ENCODE measurements around the gene PPL.
A peak's percentile ranks its signal among the peaks of the same experiment; 100 is the strongest.
"Not testable (repeated sequence)": the region's sequence is repeated elsewhere in the genome, so short reads cannot be mapped to it uniquely, and the experiment has no call there.

The PPL gene

GRCh38 chr16:4936991-4937781, at the start of gene PPL:
Gene PPL, minus strand, starts transcription at chr16:4937148. Its CDS starts 103 bp downstream, at chr16:4937045.
- H3K4me1 Mint-ChIP-seq: peaks cover 4% of the 10 kb centered on the region

GRCh38 chr16:4984174-4984990, 47.4 kb upstream of the PPL start:
- Mint-ChIP-seq H3K27ac (no peak overlapping the region), H3K4me3 (no peak overlapping the region), H3K36me3 (no peaks in the 10 kb centered on the region), H3K4me1 (no peaks in the 10 kb centered on the region), H3K9me3 (peaks cover 9% of the 10 kb centered on the region), H3K27me3 (peaks cover 24% of the 10 kb centered on the region)

More at GRCh38 chr16:4936991-4937781, at the start of gene PPL:
- Mint-ChIP-seq H3K27me3 (peaks cover 25% of the 10 kb centered on the region), H3K4me3 (peak within 1 kb of the TSS; percentile 57), H3K9me3 (no peaks in the 10 kb centered on the region), H3K27ac (no peak within 1 kb of the TSS), H3K36me3 (no peaks in the 10 kb centered on the region)

- H3K4me1 Mint-ChIP-seq: no peaks in the 10 kb centered on the region
- peaks cover 14% of the 10 kb centered on the region for H3K27me3 Mint-ChIP-seq
- H3K4me3 Mint-ChIP-seq: no peak overlapping the region
- H3K27ac Mint-ChIP-seq: no peak overlapping the region
- no peaks in the 10 kb centered on the region for H3K36me3 Mint-ChIP-seq
- peaks cover 9% of the 10 kb centered on the region for H3K9me3 Mint-ChIP-seq
Observed at GRCh38 chr16:4982056-4982867, 45.3 kb upstream of the PPL start.

GRCh38 chr16:4981473-4981872, 44.5 kb upstream of the PPL start:
- no peaks in the 10 kb centered on the region for H3K36me3 Mint-ChIP-seq
- peaks cover 9% of the 10 kb centered on the region for H3K9me3 Mint-ChIP-seq
- H3K27ac Mint-ChIP-seq: no peak overlapping the region
- H3K27me3 Mint-ChIP-seq: peaks cover 9% of the 10 kb centered on the region
- H3K4me3 Mint-ChIP-seq: no peak overlapping the region
- no peaks in the 10 kb centered on the region for H3K4me1 Mint-ChIP-seq

GRCh38 chr16:4980691-4981090, 43.7 kb upstream of the PPL start:
- Mint-ChIP-seq H3K27ac (no peak overlapping the region), H3K27me3 (peaks cover 5% of the 10 kb centered on the region), H3K36me3 (no peaks in the 10 kb centered on the region), H3K4me1 (no peaks in the 10 kb centered on the region), H3K4me3 (no peak overlapping the region), H3K9me3 (peaks cover 9% of the 10 kb centered on the region)

- Mint-ChIP-seq H3K27me3 (peaks cover 5% of the 10 kb centered on the region), H3K4me1 (no peaks in the 10 kb centered on the region), H3K4me3 (no peak overlapping the region), H3K9me3 (peaks cover 9% of the 10 kb centered on the region), H3K27ac (no peak overlapping the region), H3K36me3 (no peaks in the 10 kb centered on the region)
Observed at GRCh38 chr16:4979736-4980660, 43.0 kb upstream of the PPL start.

GRCh38 chr16:4979164-4979563, 42.2 kb upstream of the PPL start:
- H3K27me3 Mint-ChIP-seq: peaks cover 3% of the 10 kb centered on the region
- peaks cover 2% of the 10 kb centered on the region for H3K9me3 Mint-ChIP-seq
- H3K27ac Mint-ChIP-seq: no peak overlapping the region
- H3K4me1 Mint-ChIP-seq: no peaks in the 10 kb centered on the region
- no peak overlapping the region for H3K4me3 Mint-ChIP-seq
- H3K36me3 Mint-ChIP-seq: no peaks in the 10 kb centered on the region

GRCh38 chr16:4976611-4977145, 39.7 kb upstream of the PPL start:
- peaks cover under 1% of the 10 kb centered on the region for H3K27me3 Mint-ChIP-seq
- no peaks in the 10 kb centered on the region for H3K4me1 Mint-ChIP-seq
- H3K27ac Mint-ChIP-seq: no peak overlapping the region
- no peaks in the 10 kb centered on the region for H3K9me3 Mint-ChIP-seq
- H3K36me3 Mint-ChIP-seq: no peaks in the 10 kb centered on the region
- H3K4me3 Mint-ChIP-seq: no peak overlapping the region

- H3K4me1 Mint-ChIP-seq: no peaks in the 10 kb centered on the region
- H3K9me3 Mint-ChIP-seq: no peaks in the 10 kb centered on the region
- H3K27ac Mint-ChIP-seq: no peak overlapping the region
- H3K27me3 Mint-ChIP-seq: peaks cover 2% of the 10 kb centered on the region
- H3K36me3 Mint-ChIP-seq: no peaks in the 10 kb centered on the region
- no peak overlapping the region for H3K4me3 Mint-ChIP-seq
Observed at GRCh38 chr16:4976079-4976478, 39.1 kb upstream of the PPL start.

GRCh38 chr16:4972938-4973587, 36.1 kb upstream of the PPL start:
- H3K27ac Mint-ChIP-seq: no peak overlapping the region
- H3K36me3 Mint-ChIP-seq: no peaks in the 10 kb centered on the region
- H3K4me3 Mint-ChIP-seq: no peak overlapping the region
- H3K4me1 Mint-ChIP-seq: no peaks in the 10 kb centered on the region
- peaks cover 2% of the 10 kb centered on the region for H3K27me3 Mint-ChIP-seq
- no peaks in the 10 kb centered on the region for H3K9me3 Mint-ChIP-seq

GRCh38 chr16:4970010-4970409, 33.1 kb upstream of the PPL start:
- H3K9me3 Mint-ChIP-seq: no peaks in the 10 kb centered on the region
- no peaks in the 10 kb centered on the region for H3K4me1 Mint-ChIP-seq
- H3K27ac Mint-ChIP-seq: no peak overlapping the region
- no peaks in the 10 kb centered on the region for H3K36me3 Mint-ChIP-seq
- peaks cover 2% of the 10 kb centered on the region for H3K27me3 Mint-ChIP-seq
- no peak overlapping the region for H3K4me3 Mint-ChIP-seq

GRCh38 chr16:4968879-4969483, 32.0 kb upstream of the PPL start:
- H3K4me3 Mint-ChIP-seq: no peak overlapping the region
- no peaks in the 10 kb centered on the region for H3K4me1 Mint-ChIP-seq
- no peak overlapping the region for H3K27ac Mint-ChIP-seq
- H3K27me3 Mint-ChIP-seq: peaks cover 2% of the 10 kb centered on the region
- H3K36me3 Mint-ChIP-seq: no peaks in the 10 kb centered on the region
- H3K9me3 Mint-ChIP-seq: no peaks in the 10 kb centered on the region

GRCh38 chr16:4968278-4968677, 31.3 kb upstream of the PPL start:
- H3K9me3 Mint-ChIP-seq, H3K4me1 Mint-ChIP-seq, H3K27ac Mint-ChIP-seq, H3K27me3 Mint-ChIP-seq, H3K36me3 Mint-ChIP-seq, H3K4me3 Mint-ChIP-seq: not testable (repeated sequence)

Data from activated naive CD4-positive, alpha-beta T cell treated with anti-CD3 and anti-CD28 coated beads, Interleukin-2, amount 50 U/mL, for 24 hours (primary cell).